Heart right ventricle (tissue), 16 donors: ENCODE measurements around the gene SLC39A11. TPM values are rescaled to one million over a fixed set of nuclear protein-coding genes. Genes with fewer than 3 reads are reported as not detected.

Experiments
- ATAC-seq, 8 donors: fragments of 200-7000 bp; cut with Tn5 transposase; one replicate each; pipeline ENCODE4 v1.9.1; 2020; ENCODE audit warnings: mild to moderate bottlenecking in 8 of 8, moderate library complexity in 8 of 8, moderate number of reproducible peaks in 1 of 8
- DNase-seq, 2 donors: peaks; one replicate each; pipeline ENCODE4 v3.0.0-alpha.2; 2020
- H3K27ac ChIP-seq, 10 donors: fragments of 200-600 bp; sonication (generic) in 2 of 10; one replicate each; pipeline versions ENCODE4 v1.5.0 to v1.8.0; 2020 to 2022; ENCODE audit warnings: mild to moderate bottlenecking in 3 of 10
- H3K27me3 ChIP-seq, 7 donors: fragments of 200-600 bp; one replicate each; pipeline ENCODE4 v1.8.0; 2021 to 2022; ENCODE audit warnings: mild to moderate bottlenecking in 2 of 7
- H3K36me3 ChIP-seq, 9 donors: fragments of 200-600 bp; sonication (generic) in 1 of 9; one replicate each; pipeline versions ENCODE4 v1.5.0 to v1.8.0; 2020 to 2022; ENCODE audit warnings: mild to moderate bottlenecking in 2 of 9
- H3K4me1 ChIP-seq, 9 donors: fragments of 200-600 bp; sonication (generic) in 1 of 9; one replicate each; pipeline versions ENCODE4 v1.5.0 to v1.8.0; 2020 to 2022; ENCODE audit warnings: mild to moderate bottlenecking in 4 of 9
- H3K4me3 ChIP-seq, 10 donors: fragments of 200-600 bp; sonication (generic) in 2 of 10; one replicate each; pipeline versions ENCODE4 v1.5.0 to v1.8.0; 2020 to 2022; ENCODE audit warnings: mild to moderate bottlenecking in 7 of 10, moderate library complexity in 2 of 10
- H3K9me3 ChIP-seq, 11 donors: fragments of 200-600 bp in 10 of 11; sonication (generic) in 2 of 11; one replicate each; pipeline versions ENCODE4 v1.5.0 to v1.8.0; 2013 to 2022; ENCODE audit warnings: mild to moderate bottlenecking in 2 of 11, control low read depth in 1 of 11, moderate library complexity in 1 of 11
- CTCF ChIP-seq, 9 donors: fragments of 200-600 bp; sonication (generic) in 2 of 9; IDR thresholded peaks; one replicate each; pipeline versions ENCODE4 v1.5.0 to v1.8.0; 2021 to 2022; ENCODE audit warnings: antibody characterized with exemption in 9 of 9, mild to moderate bottlenecking in 5 of 9, moderate library complexity in 1 of 9
- WGBS, 2 donors: extraction: QIAGEN DNeasy Blood & Tissue Kit; methylation state at CpG; one replicate each; pipeline ENCODE4 v1.1.7; 2013; ENCODE audit warnings: inconsistent platforms in 1 of 2; 5-methylcytosine and 5-hydroxymethylcytosine counted together
- intact Hi-C, 10 donors: fragments of 100-400 bp; cut with DNase I; formaldehyde crosslinking; loops; one replicate each; pipeline versions ENCODE4 v1.11.1 to v1.14.2; 2022
- polyA plus RNA-seq, 2 donors: library from polyadenylated mRNA; stranded (reverse); fragments of 200-250 nt; gene quantifications; one replicate each; pipeline ENCODE4 v1.2.3, GENCODE V29; 2013
- total RNA-seq, 10 donors: library from RNA; stranded (reverse); fragmentation: NEBNext Ultra II Directional in 3 of 10; extraction: Animal tissue kit (Norgen Biotek cat#: 25700) in 3 of 10; gene quantifications; one replicate each; pipeline versions ENCODE4 v1.2.1 to v1.2.4, GENCODE V29; 2021 to 2023
- donor health status: Arrhythmogenic right ventricular cardiomyopathy.
- donor health status: ischemic (EF 13 %, LVEDD 7.1; RV severe dilation, severe dysfunction).
- donor health status: healthy with polysubstance abuse.
- donor health status: DM: no; HTN: yes; CAD: no.
- donor health status: DM: no; HTN: no; CAD: no.
- donor health status: ischemic (EF 25% LVEDD 6.9; RV normal size, moderate dysfunction).
- donor health status: ischemic (EF 25% LVEDD 5.7; RV mildly dilated, moderate dysfunction).
- donor health status: healthy.
- donor health status: DM: yes; HTN: yes; CAD: no.
- donor health status: Ischemic cardiomyopathy.
- donor health status: ischemic (EF 35%, LVEDD 5.7; RV mildly dilated, moderate dysfunction).
- donor health status: nonischemic (EF 11% LVEDD 7.7; RV severe dilation, severe dysfunction).
- donor health status: DM: yes; HTN: yes; CAD: no.
- donor health status: PGD.
- donor health status: ischemic (EF 29% LVEDD 5.4; RV normal size, mild dysfunction).
- donor health status: nonischemic (EF 23%, LVEDD 6.1; RV moderate dilation, normal function).

SLC39A11 gene
- total and polyA plus RNA-seq, 12 donors, result 2.4 to 11.3 (median 6.4) TPM

- H3K36me3 ChIP-seq, result no peaks in the 10 kb centered on the region
- no peak for ATAC-seq
Observed at GRCh38 chr17:72604518-72604917, 488.0 kb downstream of the SLC39A11 start.

GRCh38 chr17:72603420-72604242 lies 488.9 kb downstream of the SLC39A11 start:
- Histone ChIP-seq H3K9me3 (peaks cover 0 to 18% (median 4%) of the 10 kb centered on the region in 11 donors), H3K27me3 (peaks cover 0 to 39% (median 0%) of the 10 kb centered on the region in 7 donors), H3K36me3 (no peaks in the 10 kb centered on the region), H3K4me1 (peaks cover 0 to 5% (median 0%) of the 10 kb centered on the region in 9 donors), H3K4me3 (no peak overlapping the region), H3K27ac (no peak overlapping the region)
- DNase-seq (no peak), ATAC-seq (no peak)
- intact Hi-C loops, result no loop called here
- TF ChIP-seq CTCF (IDR thresholded peaks at IDR 0.05), result no peak
- 78 to 81% methylated on average over 7 of the region's 7 CpGs for WGBS, 2 donors

More at GRCh38 chr17:72604518-72604917, 488.0 kb downstream of the SLC39A11 start:
- no peak for TF ChIP-seq CTCF (IDR thresholded peaks at IDR 0.05)
- Histone ChIP-seq H3K9me3 (peaks cover 0 to 18% (median 4%) of the 10 kb centered on the region in 11 donors), H3K4me1 (no peaks in the 10 kb centered on the region), H3K4me3 (no peak overlapping the region), H3K27me3 (peaks cover 0 to 39% (median 0%) of the 10 kb centered on the region in 7 donors), H3K27ac (no peak overlapping the region)
- WGBS, 2 donors, result 75% methylated on average over 11 of the region's 11 CpGs
- intact Hi-C loops, result no loop called here
- DNase-seq, result no peak

- intact Hi-C loops, result no loop called here
- ATAC-seq (no peak), DNase-seq (no peak)
- Histone ChIP-seq H3K9me3 (peaks cover 0 to 10% (median 4%) of the 10 kb centered on the region in 11 donors), H3K27ac (no peak overlapping the region), H3K27me3 (peaks cover 0 to 39% (median 0%) of the 10 kb centered on the region in 7 donors), H3K4me1 (peaks cover 0 to 10% (median 0%) of the 10 kb centered on the region in 9 donors), H3K36me3 (no peaks in the 10 kb centered on the region), H3K4me3 (no peak overlapping the region)
- no peak for TF ChIP-seq CTCF (IDR thresholded peaks at IDR 0.05)
- 36 to 42% methylated on average over 12 of the region's 12 CpGs for WGBS, 2 donors
Observed at GRCh38 chr17:72602517-72603419, 489.7 kb downstream of the SLC39A11 start.

GRCh38 chr17:72600934-72601333 lies 491.6 kb downstream of the SLC39A11 start:
- Histone ChIP-seq H3K36me3 (no peaks in the 10 kb centered on the region), H3K27me3 (peaks cover 0 to 39% (median 4%) of the 10 kb centered on the region in 7 donors), H3K4me3 (no peak overlapping the region), H3K27ac (no peak overlapping the region), H3K4me1 (peaks cover 0 to 10% (median 0%) of the 10 kb centered on the region in 9 donors), H3K9me3 (no peaks in the 10 kb centered on the region)
- 75 to 77% methylated on average over 4 of the region's 4 CpGs for WGBS, 2 donors
- TF ChIP-seq CTCF (IDR thresholded peaks at IDR 0.05), result no peak
- no peak for ATAC-seq
- DNase-seq, result no peak
- intact Hi-C loops, result no loop called here
